HUDEP-2 (cell line): ENCODE data around the gene CFP.
"Not testable (repeated sequence)": the region's sequence is repeated elsewhere in the genome, so short reads cannot be mapped to it uniquely, and the experiment has no call there.

Experiments used
- DNase-seq, 76 experiments: peaks; one replicate each; lab custom pipeline; 2025; ENCODE audit not compliant: unreplicated experiment in 76 of 76; lab: John Stamatoyannopoulos, UW

Gene CFP

GRCh38 chrX:47608130-47608810, 21.5 kb downstream of the CFP start:
- peak in 1 of 76 experiments; percentile 15 for DNase-seq

- DNase-seq = no peak
Measured at GRCh38 chrX:47607091-47607490, 22.6 kb downstream of the CFP start.

- no peak for DNase-seq
Measured at GRCh38 chrX:47605024-47605423, 24.7 kb downstream of the CFP start.

- DNase-seq = not testable (repeated sequence)
Measured at GRCh38 chrX:47603125-47603524, 26.6 kb downstream of the CFP start.

GRCh38 chrX:47597222-47597621, 32.5 kb downstream of the CFP start:
- no peak for DNase-seq

GRCh38 chrX:47596256-47596655, 33.5 kb downstream of the CFP start:
- no peak for DNase-seq

- DNase-seq = no peak
Measured at GRCh38 chrX:47595716-47596251, 33.9 kb downstream of the CFP start.

- no peak for DNase-seq
Measured at GRCh38 chrX:47593522-47593921, 36.2 kb downstream of the CFP start.

GRCh38 chrX:47590984-47591383, 38.7 kb downstream of the CFP start:
- no peak for DNase-seq

GRCh38 chrX:47587906-47588735, 41.6 kb downstream of the CFP start:
- no peak for DNase-seq

GRCh38 chrX:47587091-47587891, 42.4 kb downstream of the CFP start:
- DNase-seq = no peak

- no peak for DNase-seq
Measured at GRCh38 chrX:47586043-47586787, 43.5 kb downstream of the CFP start.

- no peak for DNase-seq
Measured at GRCh38 chrX:47585273-47585672, 44.5 kb downstream of the CFP start.

GRCh38 chrX:47584714-47585113, 45.0 kb downstream of the CFP start:
- no peak for DNase-seq

- DNase-seq = no peak
Measured at GRCh38 chrX:47583240-47583861, 46.4 kb downstream of the CFP start.

GRCh38 chrX:47581731-47582647, 47.7 kb downstream of the CFP start, which contains the start of gene TIMP1:
TIMP1 (plus strand) TSS chrX:47582436; CDS start chrX:47583416, 980 bp downstream.
- peak in 74 of 76 experiments; percentile 12 to 92 (median 82) for DNase-seq

GRCh38 chrX:47579537-47579936, 50.2 kb downstream of the CFP start:
- no peak for DNase-seq

GRCh38 chrX:47578692-47579091, 51.0 kb downstream of the CFP start:
- DNase-seq = no peak

GRCh38 chrX:47577901-47578300, 51.8 kb downstream of the CFP start:
- DNase-seq = no peak
